Stomach (tissue), 4 donors: Measurements from ENCODE around the gene SEMA6A.

ENCODE experiments used
- EP300 ChIP-seq: sonication (generic); formaldehyde crosslinking; IDR thresholded peaks from one replicate; pipeline ENCODE4 v1.6.1; 2017; ENCODE audit warnings: antibody characterized with exemption
- POLR2A ChIP-seq, 4 donors: fragments of 450-650 bp; IDR thresholded peaks; one replicate each; pipeline ENCODE4 v1.6.1; 2016; ENCODE audit warnings: antibody characterized with exemption in 4 of 4, control low read depth in 2 of 4, mild to moderate bottlenecking in 1 of 4, moderate library complexity in 1 of 4
- TF ChIP-seq, protein P1 (sequence below), 7 experiments: fragments of 450-650 bp in 4 of 7; fragments of 200-600 bp in 3 of 7; sonication (generic) in 3 of 7; IDR thresholded peaks; one replicate each; pipeline ENCODE4 v1.5.1; 2016 to 2019; ENCODE audit warnings: antibody characterized with exemption in 7 of 7, control low read depth in 2 of 7, mild to moderate bottlenecking in 1 of 7

- TF ChIP-seq POLR2A (IDR thresholded peaks at IDR 0.05) (no peak), EP300 (no peak)
- TF ChIP-seq, protein P1, sequence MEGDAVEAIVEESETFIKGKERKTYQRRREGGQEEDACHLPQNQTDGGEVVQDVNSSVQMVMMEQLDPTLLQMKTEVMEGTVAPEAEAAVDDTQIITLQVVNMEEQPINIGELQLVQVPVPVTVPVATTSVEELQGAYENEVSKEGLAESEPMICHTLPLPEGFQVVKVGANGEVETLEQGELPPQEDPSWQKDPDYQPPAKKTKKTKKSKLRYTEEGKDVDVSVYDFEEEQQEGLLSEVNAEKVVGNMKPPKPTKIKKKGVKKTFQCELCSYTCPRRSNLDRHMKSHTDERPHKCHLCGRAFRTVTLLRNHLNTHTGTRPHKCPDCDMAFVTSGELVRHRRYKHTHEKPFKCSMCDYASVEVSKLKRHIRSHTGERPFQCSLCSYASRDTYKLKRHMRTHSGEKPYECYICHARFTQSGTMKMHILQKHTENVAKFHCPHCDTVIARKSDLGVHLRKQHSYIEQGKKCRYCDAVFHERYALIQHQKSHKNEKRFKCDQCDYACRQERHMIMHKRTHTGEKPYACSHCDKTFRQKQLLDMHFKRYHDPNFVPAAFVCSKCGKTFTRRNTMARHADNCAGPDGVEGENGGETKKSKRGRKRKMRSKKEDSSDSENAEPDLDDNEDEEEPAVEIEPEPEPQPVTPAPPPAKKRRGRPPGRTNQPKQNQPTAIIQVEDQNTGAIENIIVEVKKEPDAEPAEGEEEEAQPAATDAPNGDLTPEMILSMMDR (IDR thresholded peaks at IDR 0.05), result no peak
Measured at GRCh38 chr5:116564312-116564711, 10.3 kb downstream of the SEMA6A start.
